MCF 10A (cell line): ENCODE results near the gene ARPC5L. TPM values are rescaled to one million over a fixed set of nuclear protein-coding genes. Genes with fewer than 3 reads are reported as not detected.

Source experiments
- Bru-seq: library from RNA; stranded (reverse); fragments of 400-500 nt; gene quantifications from one replicate; lab custom pipeline; 2021; lab: Mats Ljungman, UMichigan
- BruChase-seq, 2 experiments: library from RNA; stranded (reverse); fragments of 400-500 nt; gene quantifications; one replicate each; lab custom pipeline; 2021; lab: Mats Ljungman, UMichigan
- BruUV-seq: library from RNA; stranded (reverse); fragments of 400-500 nt; replicated peaks from 2 replicates; lab custom pipeline; 2021; lab: Mats Ljungman, UMichigan
- CTCF ChIA-PET: fragments of 300-600 bp; sonication (Branson Sonifier 250); formaldehyde crosslinking; extraction: SDS; loops from one replicate; lab custom pipeline; 2021; ENCODE audit warnings: antibody characterized with exemption, inconsistent platforms; lab: Yijun Ruan, JAX
- POLR2A ChIA-PET: fragments of 300-600, 350-650 bp; sonication (Branson Sonifier 250); formaldehyde crosslinking; extraction: SDS; loops from one replicate; lab custom pipeline; 2020; ENCODE audit warnings: antibody characterized with exemption, inconsistent platforms; lab: Yijun Ruan, JAX
- DNase-seq: peaks from one replicate; pipeline ENCODE4 v3.0.0-alpha.2; 2018; ENCODE audit not compliant: unreplicated experiment
- H3K27ac Mint-ChIP-seq: one replicate; pipeline ENCODE4 v1.8.0; 2022; ENCODE audit warnings: mild to moderate bottlenecking, low read depth, mixed read lengths; ENCODE audit not compliant: unreplicated experiment
- H3K27me3 Mint-ChIP-seq: one replicate; pipeline ENCODE4 v1.8.0; 2022; ENCODE audit warnings: mixed read lengths; ENCODE audit not compliant: insufficient read depth, unreplicated experiment
- H3K36me3 Mint-ChIP-seq: one replicate; pipeline ENCODE4 v1.8.0; 2022; ENCODE audit warnings: mild to moderate bottlenecking, moderate library complexity, mixed read lengths; ENCODE audit not compliant: insufficient read depth, unreplicated experiment
- H3K4me1 Mint-ChIP-seq: one replicate; pipeline ENCODE4 v1.8.0; 2022; ENCODE audit warnings: mixed read lengths; ENCODE audit not compliant: insufficient read depth, unreplicated experiment
- H3K4me3 Mint-ChIP-seq: one replicate; pipeline ENCODE4 v1.8.0; 2022; ENCODE audit warnings: mild to moderate bottlenecking, moderate library complexity, mixed read lengths; ENCODE audit not compliant: unreplicated experiment
- H3K9me3 Mint-ChIP-seq: one replicate; pipeline ENCODE4 v1.8.0; 2022; ENCODE audit warnings: mixed read lengths; ENCODE audit not compliant: unreplicated experiment
- intact Hi-C: fragments of 100-400 bp; cut with micrococcal nuclease; formaldehyde crosslinking; loops from 2 replicates; pipeline ENCODE4 v1.14.1; 2022
- long read RNA-seq: library from polyadenylated mRNA; stranded (forward); transcript quantifications from one replicate; pipeline ENCODE4 v2.0.0, GENCODE V29; 2022
- total RNA-seq: library from RNA; stranded (reverse); gene quantifications from 2 replicates; pipeline ENCODE4 v1.2.3, GENCODE V29; 2022
- TF ChIP-seq, protein P1 (sequence below): fragments of 200-600 bp; IDR thresholded peaks from one replicate; pipeline ENCODE4 v1.8.0; 2022; ENCODE audit warnings: antibody characterized with exemption, mild to moderate bottlenecking; ENCODE audit not compliant: unreplicated experiment

ARPC5L gene
- total RNA-seq (72.5 and 84.2 TPM in 2 replicates), Bru-seq, nascent RNA (percentile 77 among the genes with signal in this experiment), BruChase-seq, experiment 1, labeled RNA remaining after a 6-hour chase (percentile 86 among the genes with signal in this experiment), BruChase-seq, experiment 2, labeled RNA remaining after a 2-hour chase (percentile 83 among the genes with signal in this experiment)
- long read RNA-seq, transcript ARPC5L-201 (4 exons, 1,325 nt): major isoform, 140 of 201 reads
- long read RNA-seq, transcript ARPC5L-203 (3 exons, 1,877 nt): minor isoform, 17 of 201 reads
- long read RNA-seq, partial matches to known transcripts: 4 of 201 reads
- long read RNA-seq, other reads (novel, unspliced or antisense): 40 of 201 reads

DNA sequence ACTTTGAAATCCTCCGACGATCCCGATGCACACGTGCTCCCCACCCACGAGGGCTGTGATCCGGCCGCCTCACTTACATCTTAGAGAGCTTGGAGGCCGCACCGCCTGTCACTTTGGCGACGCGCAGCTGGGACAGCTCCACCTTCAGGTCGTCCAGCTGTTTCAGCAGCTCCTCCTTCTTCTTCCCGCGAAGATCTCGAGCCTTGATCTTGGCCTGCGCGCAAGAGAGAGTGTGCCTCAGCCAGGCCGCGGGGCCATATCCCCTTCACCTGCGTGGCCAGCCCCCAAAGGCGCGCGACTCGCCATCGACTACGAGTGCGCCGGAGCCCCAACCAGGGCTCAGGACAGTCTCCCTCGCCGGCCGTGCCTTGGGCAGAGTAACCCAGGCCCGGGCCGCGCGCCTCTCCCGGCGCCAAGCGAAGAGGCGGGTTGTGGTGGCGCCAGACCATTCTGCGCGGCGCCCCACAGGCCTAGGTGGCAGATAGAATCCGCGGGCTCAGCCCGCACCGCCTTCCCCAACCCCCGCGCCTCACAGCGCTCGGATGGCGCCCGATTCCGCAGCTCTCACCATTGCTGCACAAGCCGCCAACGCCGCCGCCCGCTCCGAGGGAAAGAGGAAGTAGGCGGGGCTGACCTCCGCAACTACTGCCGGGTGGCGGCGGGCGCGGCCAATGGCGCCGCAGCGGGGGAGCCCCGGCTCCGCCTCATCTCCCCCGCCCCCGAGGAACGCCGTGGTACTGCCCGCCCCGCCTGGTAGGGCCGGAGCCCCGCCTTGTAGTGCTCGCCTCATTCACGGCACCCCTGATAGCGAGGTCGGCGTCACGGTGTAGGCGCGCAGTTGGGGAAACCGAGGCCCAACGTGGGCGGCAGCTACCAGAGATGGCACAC is at the start of gene ARPC5L, which contains the start of gene RPL35:
Gene ARPC5L (plus strand): TSS at position 789 of the 888 bp plus-strand sequence. CDS start 7,161 bp downstream, outside the sequence.
Gene RPL35 (minus strand): TSS at position 616 of the 888 bp plus-strand sequence. CDS start 45 bp downstream, at position 571.
- no peaks in the 10 kb centered on the region for H3K27me3 Mint-ChIP-seq
- intact Hi-C loops: loop anchor here (5.0 kb wide), 1 partner anchor 511 kb away; no protein-coding TSS in a partner anchor
- H3K27ac Mint-ChIP-seq: peak within 1 kb of the TSS; percentile 88
- peaks cover 22% of the 10 kb centered on the region for H3K4me1 Mint-ChIP-seq
- TF ChIP-seq, protein P1, sequence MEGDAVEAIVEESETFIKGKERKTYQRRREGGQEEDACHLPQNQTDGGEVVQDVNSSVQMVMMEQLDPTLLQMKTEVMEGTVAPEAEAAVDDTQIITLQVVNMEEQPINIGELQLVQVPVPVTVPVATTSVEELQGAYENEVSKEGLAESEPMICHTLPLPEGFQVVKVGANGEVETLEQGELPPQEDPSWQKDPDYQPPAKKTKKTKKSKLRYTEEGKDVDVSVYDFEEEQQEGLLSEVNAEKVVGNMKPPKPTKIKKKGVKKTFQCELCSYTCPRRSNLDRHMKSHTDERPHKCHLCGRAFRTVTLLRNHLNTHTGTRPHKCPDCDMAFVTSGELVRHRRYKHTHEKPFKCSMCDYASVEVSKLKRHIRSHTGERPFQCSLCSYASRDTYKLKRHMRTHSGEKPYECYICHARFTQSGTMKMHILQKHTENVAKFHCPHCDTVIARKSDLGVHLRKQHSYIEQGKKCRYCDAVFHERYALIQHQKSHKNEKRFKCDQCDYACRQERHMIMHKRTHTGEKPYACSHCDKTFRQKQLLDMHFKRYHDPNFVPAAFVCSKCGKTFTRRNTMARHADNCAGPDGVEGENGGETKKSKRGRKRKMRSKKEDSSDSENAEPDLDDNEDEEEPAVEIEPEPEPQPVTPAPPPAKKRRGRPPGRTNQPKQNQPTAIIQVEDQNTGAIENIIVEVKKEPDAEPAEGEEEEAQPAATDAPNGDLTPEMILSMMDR: no peak
- ChIA-PET CTCF (interaction anchor here (0.6 to 29.4 kb wide), 12 partner anchors 9 to 130 kb away, joined by 3 to 927 read pairs (median 4); partner anchors contain the start of genes NR6A1 and OLFML2A), POLR2A (interaction anchor here (0.6 to 15.3 kb wide), 36 partner anchors 8 to 1026 kb away, joined by 3 to 299 read pairs (median 4); partner anchors contain the start of genes GAPVD1, GOLGA1, HSPA5 and NR6A1)
- BruUV-seq: TSS peak; percentile 59
- peak within 1 kb of the TSS; percentile 81 for H3K4me3 Mint-ChIP-seq
- DNase-seq: peak; percentile 93
- no peaks in the 10 kb centered on the region for H3K9me3 Mint-ChIP-seq
- H3K36me3 Mint-ChIP-seq: peaks cover 56% of the 10 kb centered on the region

DNA sequence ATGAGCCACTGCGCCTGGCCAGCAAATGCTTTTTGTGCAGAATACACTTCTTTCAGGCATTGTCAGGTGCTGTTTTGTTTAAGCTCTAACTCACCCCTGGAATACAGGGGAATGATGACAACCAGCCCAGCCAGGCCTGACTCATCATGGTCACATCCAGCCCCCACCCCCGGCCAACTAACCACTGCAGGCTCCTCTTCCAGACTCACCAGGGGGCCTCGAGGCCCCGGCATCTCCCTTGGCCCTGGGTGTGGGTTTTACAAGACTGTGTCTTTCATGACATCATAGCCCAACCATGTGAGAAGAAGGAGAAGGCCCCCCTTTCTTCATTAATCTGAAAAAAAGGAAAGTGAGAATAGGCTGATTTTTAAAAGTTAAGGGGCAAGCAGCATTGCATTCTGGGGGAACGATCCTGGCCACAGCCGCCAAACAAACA is 49.5 kb upstream of the ARPC5L start:
- no peak overlapping the region for H3K4me3 Mint-ChIP-seq
- no peaks in the 10 kb centered on the region for H3K9me3 Mint-ChIP-seq
- no peaks in the 10 kb centered on the region for H3K36me3 Mint-ChIP-seq
- H3K4me1 Mint-ChIP-seq: peaks cover 31% of the 10 kb centered on the region
- POLR2A ChIA-PET: interaction anchor here (0.7 to 2.9 kb wide), 8 partner anchors 15 to 193 kb away, joined by 3 to 11 read pairs (median 3); partner anchors contain the start of genes ARPC5L and WDR38
- BruUV-seq: no TSS peak
- H3K27me3 Mint-ChIP-seq: no peaks in the 10 kb centered on the region
- TF ChIP-seq, protein P1: no peak
- DNase-seq: peak; percentile 88
- intact Hi-C loops: loop anchor here (5.0 kb wide), 1 partner anchor 40 kb away; the partner anchor contains the start of gene WDR38
- H3K27ac Mint-ChIP-seq: peak overlapping the region; percentile 46
- CTCF ChIA-PET: interaction anchor here (0.6 to 10.1 kb wide), 9 partner anchors 11 to 390 kb away, joined by 3 to 112 read pairs (median 3); partner anchors contain the start of genes NR6A1, OLFML2A and WDR38

DNA sequence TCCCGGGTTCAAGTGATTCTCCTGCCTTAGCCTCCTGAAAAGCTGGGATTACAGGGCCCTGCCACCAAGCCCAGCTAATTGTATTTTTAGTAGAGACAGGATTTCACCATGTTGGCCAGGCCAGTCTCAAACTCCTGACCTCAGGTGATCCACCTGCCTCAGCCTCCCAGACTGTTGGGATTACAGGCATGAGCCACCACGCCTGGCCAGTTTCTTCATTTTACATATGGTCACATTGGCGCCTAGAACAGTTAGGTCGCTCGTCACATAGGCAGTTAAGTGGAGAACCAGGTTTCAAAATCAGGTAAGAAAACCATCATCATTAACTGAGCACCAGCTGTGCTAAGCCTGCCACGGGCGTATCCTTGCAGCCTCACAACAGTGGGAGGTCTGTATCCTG is 48.9 kb upstream of the ARPC5L start:
- peak overlapping the region; percentile 46 for H3K27ac Mint-ChIP-seq
- TF ChIP-seq, protein P1: no peak

More for the DNA sequence above, 48.9 kb upstream of the ARPC5L start:
- Mint-ChIP-seq H3K9me3 (no peaks in the 10 kb centered on the region), H3K4me1 (peaks cover 35% of the 10 kb centered on the region), H3K36me3 (no peaks in the 10 kb centered on the region), H3K27me3 (no peaks in the 10 kb centered on the region), H3K4me3 (no peak overlapping the region)
- CTCF ChIA-PET: interaction anchor here (0.6 to 10.1 kb wide), 7 partner anchors 11 to 43 kb away, joined by 3 to 112 read pairs (median 3); partner anchors contain the start of genes NR6A1, OLFML2A and WDR38
- intact Hi-C loops: loop anchor here (5.0 kb wide), 1 partner anchor 39 kb away; the partner anchor contains the start of gene WDR38
- no peak for DNase-seq
- no TSS peak for BruUV-seq
- POLR2A ChIA-PET: interaction anchor here (0.7 to 2.9 kb wide), 5 partner anchors 21 to 194 kb away, joined by 3 to 11 read pairs (median 7); partner anchors contain the start of genes NR6A1 and WDR38
